Stimulated activated CD8-positive, alpha-beta memory T cell treated with anti-CD3 and anti-CD28 coated beads, Interleukin-7, amount 100 ng/mL, for 48 hours (primary cell): ENCODE data around the gene BSX.

Experiments used
- DNase-seq, 2 donors: peaks; one replicate each; pipeline ENCODE4 v3.0.0-alpha.2; 2020; ENCODE audit warnings: low read depth in 1 of 2; ENCODE audit errors: extremely low read depth in 1 of 2

Gene BSX

GRCh38 chr11:122963961-122964360, 17.7 kb downstream of the BSX start:
- DNase-seq, result no peak

DNA sequence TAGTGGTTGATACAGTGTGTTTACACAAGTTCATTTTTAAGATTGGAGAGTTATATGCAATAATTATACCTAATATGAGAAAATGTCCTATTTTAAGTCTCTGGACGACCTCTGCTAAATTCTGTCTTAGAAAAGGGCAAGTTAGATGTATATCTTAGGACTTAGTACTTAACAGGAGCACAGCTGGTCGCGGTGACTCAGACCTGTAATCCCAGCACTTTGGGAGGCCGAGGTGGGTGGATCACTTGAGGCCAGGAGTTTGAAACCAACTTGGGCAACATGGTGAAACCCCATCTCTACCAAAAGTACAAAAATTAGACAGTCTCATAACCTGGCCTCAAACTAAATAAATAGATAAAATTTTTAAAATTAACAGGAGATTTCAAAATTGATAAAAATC, 27.2 kb downstream of the BSX start:
- no peak for DNase-seq

DNA sequence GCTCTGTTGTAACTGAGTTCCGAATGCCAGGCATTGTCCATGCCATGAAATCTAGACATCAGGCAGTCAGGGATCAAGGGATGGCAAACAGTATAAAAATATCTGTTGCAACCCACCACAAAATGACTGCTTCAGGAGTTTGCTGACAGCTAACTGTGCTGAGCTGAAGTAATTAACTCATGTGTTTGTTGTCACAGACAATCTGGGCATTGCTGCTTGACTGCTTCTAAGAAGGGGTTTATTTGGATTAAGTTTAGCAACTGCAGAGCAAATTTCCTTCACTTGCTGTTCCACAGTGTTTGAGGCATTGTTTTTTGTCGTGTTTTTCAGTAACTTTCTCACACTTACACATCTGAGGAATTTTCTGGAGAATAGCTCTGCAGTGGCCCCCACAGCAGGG, 30.4 kb downstream of the BSX start:
- no peak for DNase-seq

- no peak for DNase-seq
Measured at GRCh38 chr11:122938557-122938956, 43.1 kb downstream of the BSX start.

GRCh38 chr11:122937983-122938382, 43.7 kb downstream of the BSX start:
- DNase-seq, result no peak

DNA sequence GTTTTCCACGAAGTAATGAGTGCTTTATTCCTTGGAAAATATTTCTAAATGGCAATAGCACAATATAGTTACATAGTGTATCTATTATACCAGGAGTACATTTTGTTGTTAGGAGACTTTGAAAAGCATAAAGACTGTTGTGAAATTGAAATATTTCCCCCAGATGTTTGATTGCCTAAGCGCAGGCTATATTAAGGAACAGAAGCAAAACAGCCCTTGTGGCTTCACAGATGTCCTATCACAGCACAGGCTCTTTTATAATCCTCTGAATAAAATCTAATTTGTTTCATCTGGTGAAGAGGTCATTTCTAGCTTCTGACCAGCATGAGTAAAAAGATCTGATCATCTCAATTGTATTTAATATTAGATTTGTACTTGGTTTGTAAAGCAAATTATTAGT, 48.2 kb downstream of the BSX start:
- no peak for DNase-seq

- no peak for DNase-seq
Measured at GRCh38 chr11:122931510-122931909, 50.1 kb downstream of the BSX start.
